ENCODE measurements around the gene LRRC23.

The LRRC23 gene

DNA sequence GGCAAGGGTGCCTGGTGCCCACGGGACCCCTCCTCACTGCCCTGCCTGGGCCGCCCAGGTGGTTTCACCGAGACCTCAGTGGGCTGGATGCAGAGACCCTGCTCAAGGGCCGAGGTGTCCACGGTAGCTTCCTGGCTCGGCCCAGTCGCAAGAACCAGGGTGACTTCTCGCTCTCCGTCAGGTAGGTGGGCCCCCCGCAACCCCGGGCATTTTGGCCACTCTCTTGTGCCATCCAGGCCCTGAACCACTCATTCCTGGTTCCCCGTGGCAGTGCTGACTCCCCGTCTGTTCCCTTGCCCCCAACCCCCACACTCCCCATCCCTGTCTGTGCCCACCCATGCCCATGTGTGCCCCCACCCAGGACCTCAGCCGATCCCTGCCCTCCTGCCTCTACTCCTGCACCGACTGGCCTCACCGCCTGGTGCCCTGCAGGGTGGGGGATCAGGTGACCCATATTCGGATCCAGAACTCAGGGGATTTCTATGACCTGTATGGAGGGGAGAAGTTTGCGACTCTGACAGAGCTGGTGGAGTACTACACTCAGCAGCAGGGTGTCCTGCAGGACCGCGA is 47.0 kb downstream of the LRRC23 start:
- Histone ChIP-seq H3K14ac (ENCODE audit: low read length) (no peak overlapping the region), H3K36me3 (ENCODE audit: control insufficient read depth in 1 of 2, insufficient read depth in 2 of 2, low read length in 2 of 2) (peaks cover 7 to 8% of the 10 kb centered on the region in 2 experiments), H3K4me1 (ENCODE audit: control insufficient read depth in 1 of 2, insufficient read depth in 2 of 2, low read length in 2 of 2) (peaks cover 6 to 10% of the 10 kb centered on the region in 2 experiments), H3K9ac (ENCODE audit: low read length) (no peak overlapping the region), H3K79me1 (ENCODE audit: low read length) (peaks cover 3% of the 10 kb centered on the region), H3K4ac (ENCODE audit: low read depth, low read length) (no peak overlapping the region), H2BK12ac (ENCODE audit: low read length) (no peak overlapping the region), H3K4me2 (ENCODE audit: low read length) (no peak overlapping the region), H2AK5ac (ENCODE audit: low read length) (peak overlapping the region; percentile 2), H3K23ac (ENCODE audit: low read length) (no peak overlapping the region), H4K91ac (ENCODE audit: low read depth, low read length) (peak overlapping the region; percentile 51), H3K4me3 (ENCODE audit: low read depth, low read length) (no peak overlapping the region), H3K9me3 (ENCODE audit: insufficient read depth, low read depth, low read length) (no peaks in the 10 kb centered on the region), H4K8ac (ENCODE audit: low read depth, low read length) (no peak overlapping the region), H3K18ac (ENCODE audit: low read length) (peak overlapping the region; percentile 65), H3K27ac (ENCODE audit: low read depth, low read length) (no peak overlapping the region), H2AFZ (ENCODE audit: insufficient read depth, low read length, poor library complexity) (no peak overlapping the region), H2BK5ac (ENCODE audit: low read depth, low read length, poor library complexity) (no peak overlapping the region), H4K12ac (ENCODE audit: low read depth, low read length) (no peak overlapping the region), H3K27me3 (ENCODE audit: insufficient read depth, low read length) (no peaks in the 10 kb centered on the region), H3K79me2 (ENCODE audit: control insufficient read depth, insufficient read depth, low read length, poor library complexity) (no peaks in the 10 kb centered on the region), H2BK120ac (ENCODE audit: insufficient read depth, low read length, poor library complexity) (no peak overlapping the region)
- no peak for DNase-seq
- no CpG with 5 or more reads among the region's 20 CpGs for WGBS (ENCODE audit: extremely low coverage, insufficient coverage, insufficient read length)

DNA sequence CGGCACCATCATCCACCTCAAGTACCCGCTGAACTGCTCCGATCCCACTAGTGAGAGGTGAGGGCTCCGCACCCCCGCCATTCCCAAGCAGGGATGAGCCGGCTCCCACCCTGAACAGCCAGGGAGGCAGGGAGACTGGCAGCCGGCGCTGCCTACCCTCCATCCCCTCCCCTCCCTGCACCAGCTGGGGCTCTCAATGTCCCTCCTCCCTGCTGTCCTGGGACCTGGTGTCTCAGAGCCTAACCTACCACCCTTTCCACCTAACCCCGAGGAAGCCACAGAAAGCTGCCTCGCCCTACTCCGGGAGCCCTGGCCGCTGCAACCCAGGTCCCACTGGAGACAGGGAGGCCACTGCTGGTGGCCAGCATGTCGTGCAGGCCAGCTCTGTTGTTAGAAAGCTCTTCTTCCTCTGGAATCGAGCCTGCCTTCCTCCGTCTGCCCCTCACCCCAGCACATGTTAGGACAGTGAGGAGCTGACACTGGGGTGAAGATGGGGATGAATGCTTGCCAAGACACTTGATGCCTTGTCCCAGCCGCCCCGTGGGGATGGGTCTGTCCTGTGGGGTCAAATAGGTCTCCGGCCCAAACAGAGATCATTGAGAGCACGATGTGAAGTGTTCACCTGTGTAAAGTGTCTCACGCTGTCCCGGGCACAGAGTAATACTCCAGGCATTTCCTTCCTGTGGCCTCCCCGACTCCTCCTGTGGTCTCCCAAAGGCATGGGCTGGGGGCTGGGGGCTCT is 47.7 kb downstream of the LRRC23 start:
- Histone ChIP-seq H3K4me3 (ENCODE audit: low read depth, low read length) (no peak overlapping the region), H2BK5ac (ENCODE audit: low read depth, low read length, poor library complexity) (no peak overlapping the region), H3K18ac (ENCODE audit: low read length) (no peak overlapping the region), H4K12ac (ENCODE audit: low read depth, low read length) (no peak overlapping the region), H2AFZ (ENCODE audit: insufficient read depth, low read length, poor library complexity) (no peak overlapping the region), H3K36me3 (ENCODE audit: control insufficient read depth in 1 of 2, insufficient read depth in 2 of 2, low read length in 2 of 2) (peaks cover 8 to 9% of the 10 kb centered on the region in 2 experiments), H3K4me2 (ENCODE audit: low read length) (no peak overlapping the region), H3K23ac (ENCODE audit: low read length) (no peak overlapping the region), H3K27me3 (ENCODE audit: insufficient read depth, low read length) (no peaks in the 10 kb centered on the region), H3K4ac (ENCODE audit: low read depth, low read length) (no peak overlapping the region), H3K79me2 (ENCODE audit: control insufficient read depth, insufficient read depth, low read length, poor library complexity) (no peaks in the 10 kb centered on the region), H3K79me1 (ENCODE audit: low read length) (no peaks in the 10 kb centered on the region), H4K91ac (ENCODE audit: low read depth, low read length) (no peak overlapping the region), H3K14ac (ENCODE audit: low read length) (no peak overlapping the region), H2BK120ac (ENCODE audit: insufficient read depth, low read length, poor library complexity) (no peak overlapping the region), H3K4me1 (ENCODE audit: control insufficient read depth in 1 of 2, insufficient read depth in 2 of 2, low read length in 2 of 2) (peaks cover 5 to 10% of the 10 kb centered on the region in 2 experiments), H3K9ac (ENCODE audit: low read length) (no peak overlapping the region), H3K27ac (ENCODE audit: low read depth, low read length) (no peak overlapping the region), H2BK12ac (ENCODE audit: low read length) (no peak overlapping the region), H2AK5ac (ENCODE audit: low read length) (no peak overlapping the region), H3K9me3 (ENCODE audit: insufficient read depth, low read depth, low read length) (no peaks in the 10 kb centered on the region), H4K8ac (ENCODE audit: low read depth, low read length) (no peak overlapping the region)
- no peak for DNase-seq
- WGBS (ENCODE audit: extremely low coverage, insufficient coverage, insufficient read length) = no CpG with 5 or more reads among the region's 22 CpGs

DNA sequence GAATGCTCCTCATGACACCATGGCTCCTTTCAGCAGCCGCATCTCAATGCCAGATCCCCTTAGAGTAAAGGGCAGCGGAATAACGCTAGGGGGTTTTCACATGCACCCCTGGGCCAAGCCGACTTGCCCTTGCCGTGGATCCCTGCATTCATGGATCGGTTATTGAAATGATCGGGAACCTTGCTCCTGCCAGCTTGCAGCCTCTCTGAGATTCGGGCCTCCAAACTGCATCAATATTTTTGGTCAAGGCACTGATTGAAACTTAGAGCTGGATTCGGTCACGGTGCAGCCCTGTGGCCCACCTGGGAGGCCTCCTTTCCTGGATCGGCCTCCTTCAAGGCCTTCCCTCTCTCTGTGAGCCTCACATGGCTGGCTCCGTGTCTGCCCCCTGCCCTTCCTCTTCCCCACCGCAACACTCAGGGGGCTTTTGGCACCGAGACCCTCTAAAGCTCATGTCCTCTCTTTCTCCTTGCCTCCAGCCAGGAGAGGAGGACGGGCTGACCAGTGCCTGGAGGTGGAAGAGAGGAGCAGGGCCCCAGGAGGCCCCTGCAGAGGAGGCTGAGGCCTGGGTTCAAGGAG is 48.3 kb downstream of the LRRC23 start:
- Histone ChIP-seq H4K12ac (ENCODE audit: low read depth, low read length) (no peak overlapping the region), H3K9me3 (ENCODE audit: insufficient read depth, low read depth, low read length) (no peaks in the 10 kb centered on the region), H2BK5ac (ENCODE audit: low read depth, low read length, poor library complexity) (no peak overlapping the region), H3K4me1 (ENCODE audit: control insufficient read depth in 1 of 2, insufficient read depth in 2 of 2, low read length in 2 of 2) (peaks cover 5 to 10% of the 10 kb centered on the region in 2 experiments), H3K9ac (ENCODE audit: low read length) (no peak overlapping the region), H3K14ac (ENCODE audit: low read length) (no peak overlapping the region), H2BK12ac (ENCODE audit: low read length) (no peak overlapping the region), H2AK5ac (ENCODE audit: low read length) (no peak overlapping the region), H2AFZ (ENCODE audit: insufficient read depth, low read length, poor library complexity) (no peak overlapping the region), H3K23ac (ENCODE audit: low read length) (no peak overlapping the region), H3K36me3 (ENCODE audit: control insufficient read depth in 1 of 2, insufficient read depth in 2 of 2, low read length in 2 of 2) (peaks cover 9 to 10% of the 10 kb centered on the region in 2 experiments), H3K4me2 (ENCODE audit: low read length) (no peak overlapping the region), H3K79me1 (ENCODE audit: low read length) (no peaks in the 10 kb centered on the region), H4K8ac (ENCODE audit: low read depth, low read length) (no peak overlapping the region), H3K18ac (ENCODE audit: low read length) (no peak overlapping the region), H2BK120ac (ENCODE audit: insufficient read depth, low read length, poor library complexity) (no peak overlapping the region), H3K4me3 (ENCODE audit: low read depth, low read length) (no peak overlapping the region), H3K4ac (ENCODE audit: low read depth, low read length) (no peak overlapping the region), H3K79me2 (ENCODE audit: control insufficient read depth, insufficient read depth, low read length, poor library complexity) (no peaks in the 10 kb centered on the region), H4K91ac (ENCODE audit: low read depth, low read length) (no peak overlapping the region), H3K27me3 (ENCODE audit: insufficient read depth, low read length) (no peaks in the 10 kb centered on the region), H3K27ac (ENCODE audit: low read depth, low read length) (no peak overlapping the region)
- no CpG with 5 or more reads among the region's 15 CpGs for WGBS (ENCODE audit: extremely low coverage, insufficient coverage, insufficient read length)
- DNase-seq = no peak

DNA sequence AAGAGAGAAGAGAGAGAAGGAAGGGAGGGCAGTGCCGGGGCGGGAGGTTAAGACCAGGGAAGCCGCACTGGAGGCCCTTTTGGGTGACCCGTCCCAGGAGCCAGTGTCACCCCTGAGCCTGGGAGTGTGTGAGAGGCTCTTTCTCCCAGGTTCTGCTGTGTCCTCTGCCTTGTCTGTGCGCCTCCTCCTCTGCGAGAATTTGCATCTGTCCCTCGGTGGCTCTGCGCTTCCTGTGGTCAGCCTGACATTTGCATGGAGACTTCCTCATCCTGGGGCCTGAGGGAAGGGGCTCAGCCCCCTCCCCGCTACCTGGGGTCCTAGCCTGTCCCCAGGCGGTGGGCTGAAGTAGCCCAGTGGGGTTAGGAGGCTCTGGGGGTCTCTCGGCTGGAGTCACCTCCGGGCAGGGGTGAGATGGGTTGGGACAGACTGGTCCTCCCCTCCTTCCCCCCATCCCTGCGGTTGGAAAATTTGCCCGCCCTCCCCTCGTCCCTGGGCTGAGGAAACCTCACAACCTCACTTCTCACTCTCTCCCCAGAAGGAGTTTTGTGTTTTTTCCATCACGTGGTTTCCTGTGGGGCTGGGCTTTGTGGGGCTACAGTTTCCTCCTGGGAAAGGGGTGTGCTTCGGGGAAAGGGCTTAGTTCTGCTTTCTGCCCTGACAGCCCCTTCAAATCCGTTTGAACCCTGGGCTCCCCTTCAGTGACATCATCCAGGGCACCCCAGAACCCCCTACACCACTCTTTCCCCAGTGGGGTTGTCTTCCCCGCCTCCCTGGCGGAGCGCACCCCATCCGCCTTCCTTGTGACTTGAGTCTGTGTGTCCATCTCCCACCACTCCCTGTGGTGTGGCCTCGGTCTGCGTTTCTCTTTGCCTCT is 49.1 kb downstream of the LRRC23 start:
- no peak overlapping the region for H2BK5ac ChIP-seq (ENCODE audit: low read depth, low read length, poor library complexity)

More for the DNA sequence above, 49.1 kb downstream of the LRRC23 start:
- H4K12ac ChIP-seq (ENCODE audit: low read depth, low read length) = no peak overlapping the region
- H3K18ac ChIP-seq (ENCODE audit: low read length) = no peak overlapping the region
- H3K23ac ChIP-seq (ENCODE audit: low read length) = no peak overlapping the region
- no peaks in the 10 kb centered on the region for H3K9me3 ChIP-seq (ENCODE audit: insufficient read depth, low read depth, low read length)
- no peak overlapping the region for H4K8ac ChIP-seq (ENCODE audit: low read depth, low read length)
- H3K9ac ChIP-seq (ENCODE audit: low read length) = no peak overlapping the region
- no peaks in the 10 kb centered on the region for H3K27me3 ChIP-seq (ENCODE audit: insufficient read depth, low read length)
- peaks cover 5 to 10% of the 10 kb centered on the region in 2 experiments for H3K4me1 ChIP-seq (ENCODE audit: control insufficient read depth in 1 of 2, insufficient read depth in 2 of 2, low read length in 2 of 2)
- H4K91ac ChIP-seq (ENCODE audit: low read depth, low read length) = no peak overlapping the region
- peaks cover 9 to 11% of the 10 kb centered on the region in 2 experiments for H3K36me3 ChIP-seq (ENCODE audit: control insufficient read depth in 1 of 2, insufficient read depth in 2 of 2, low read length in 2 of 2)
- peak in 1 of 2 donors; percentile 41 for DNase-seq
- H2BK120ac ChIP-seq (ENCODE audit: insufficient read depth, low read length, poor library complexity) = no peak overlapping the region
- H2BK12ac ChIP-seq (ENCODE audit: low read length) = no peak overlapping the region
- H3K79me1 ChIP-seq (ENCODE audit: low read length) = no peaks in the 10 kb centered on the region
- H3K27ac ChIP-seq (ENCODE audit: low read depth, low read length) = no peak overlapping the region
- H3K79me2 ChIP-seq (ENCODE audit: control insufficient read depth, insufficient read depth, low read length, poor library complexity) = no peaks in the 10 kb centered on the region
- no CpG with 5 or more reads among the region's 24 CpGs for WGBS (ENCODE audit: extremely low coverage, insufficient coverage, insufficient read length)
- H2AFZ ChIP-seq (ENCODE audit: insufficient read depth, low read length, poor library complexity) = no peak overlapping the region
- H3K4ac ChIP-seq (ENCODE audit: low read depth, low read length) = no peak overlapping the region
- H3K14ac ChIP-seq (ENCODE audit: low read length) = no peak overlapping the region
- H3K4me2 ChIP-seq (ENCODE audit: low read length) = no peak overlapping the region
- no peak overlapping the region for H3K4me3 ChIP-seq (ENCODE audit: low read depth, low read length)
- H2AK5ac ChIP-seq (ENCODE audit: low read length) = no peak overlapping the region

Data from trophoblast cell (in vitro differentiated cells and primary cell).